Activated gamma-delta T cell treated with anti-CD3 and anti-CD28 coated beads, Interleukin-2, amount 50 U/mL, for 16 hours (primary cell): Measurements from ENCODE around the gene CDCA5.
A peak's percentile ranks its signal among the peaks of the same experiment; 100 is the strongest.

Source experiments
- DNase-seq: peaks from one replicate; pipeline ENCODE4 v3.0.0-alpha.2; 2020; ENCODE audit warnings: low read depth

CDCA5 gene

DNA sequence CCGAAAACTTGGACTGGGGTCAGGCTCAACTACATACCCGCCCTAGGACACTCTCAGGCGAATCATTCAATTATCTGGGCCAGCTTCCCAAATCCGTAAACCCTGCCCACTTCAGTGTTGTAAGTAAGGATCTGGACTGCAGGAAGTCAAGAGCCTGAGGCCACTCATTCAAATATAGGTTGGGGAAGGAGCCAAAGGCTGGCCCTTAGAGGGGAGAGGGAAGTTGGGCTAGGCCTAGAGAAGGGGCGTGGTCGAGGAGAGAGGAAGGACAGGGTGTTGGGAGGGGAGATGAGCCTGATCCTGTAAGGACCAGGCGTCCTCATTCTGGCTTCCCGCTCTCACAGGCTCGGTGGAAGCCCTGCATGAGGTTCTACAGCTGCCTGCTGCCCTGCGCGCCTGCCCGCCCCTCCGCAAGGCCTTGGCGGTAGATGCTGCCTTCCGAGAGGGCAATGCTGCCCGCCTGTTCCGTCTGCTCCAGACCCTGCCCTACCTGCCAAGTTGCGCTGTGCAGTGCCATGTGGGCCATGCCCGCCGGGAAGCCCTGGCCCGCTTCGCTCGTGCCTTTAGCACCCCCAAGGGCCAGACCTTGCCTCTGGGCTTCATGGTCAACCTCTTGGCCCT, 39.8 kb downstream of the CDCA5 start:
- no peak for DNase-seq

DNA sequence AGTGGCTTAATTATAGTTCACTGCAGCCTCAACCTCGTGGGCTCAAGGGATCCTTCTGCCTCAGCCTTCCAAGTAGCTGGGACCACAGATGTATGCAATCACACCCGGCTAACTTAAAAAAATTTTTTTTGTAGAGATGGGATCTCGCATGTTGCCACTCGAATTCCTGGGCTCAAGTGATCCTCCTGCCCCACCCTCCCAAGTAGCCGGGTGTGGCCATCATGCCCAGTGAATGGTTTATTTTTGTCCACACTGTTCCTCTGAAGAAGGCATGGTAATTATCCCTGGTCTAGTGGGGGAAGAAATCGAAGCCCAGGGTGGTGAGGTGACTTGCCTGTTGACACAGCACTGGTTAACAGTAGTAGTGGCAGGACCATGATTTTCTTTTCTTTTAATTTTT, 40.9 kb downstream of the CDCA5 start:
- DNase-seq, result no peak

DNA sequence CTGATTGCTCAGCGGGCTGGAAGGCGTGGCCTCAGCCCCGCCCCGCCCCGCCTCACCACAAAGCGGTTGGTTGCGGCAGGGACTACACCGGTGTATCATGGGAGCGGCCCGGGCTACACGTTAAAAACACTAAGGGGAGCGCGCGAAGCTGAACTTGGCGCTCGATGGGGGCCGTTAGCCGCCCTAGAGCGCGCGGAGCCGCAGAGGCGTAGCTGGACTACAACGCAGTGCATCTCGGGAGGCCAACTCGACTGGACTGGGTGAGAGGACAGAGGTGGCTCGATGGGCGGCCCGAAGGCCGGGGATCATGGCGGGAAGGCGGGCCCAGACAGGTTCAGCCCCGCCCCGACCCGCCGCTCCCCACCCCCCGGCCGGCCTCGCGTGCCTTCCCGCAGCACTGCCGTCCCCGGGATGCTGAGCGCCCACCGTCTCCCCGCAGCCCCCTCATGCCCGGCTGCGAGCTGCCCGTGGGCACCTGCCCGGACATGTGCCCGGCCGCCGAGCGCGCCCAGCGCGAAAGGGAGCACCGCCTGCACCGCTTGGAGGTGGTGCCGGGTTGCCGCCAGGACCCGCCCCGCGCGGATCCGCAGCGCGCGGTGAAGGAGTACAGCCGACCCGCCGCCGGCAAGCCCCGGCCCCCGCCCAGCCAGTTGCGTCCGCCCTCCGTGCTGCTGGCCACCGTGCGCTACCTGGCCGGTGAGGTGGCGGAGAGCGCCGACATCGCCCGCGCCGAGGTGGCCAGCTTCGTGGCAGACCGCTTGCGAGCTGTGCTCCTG, 42.8 kb downstream of the CDCA5 start, which contains the start of gene SAC3D1:
SAC3D1 (plus strand) TSS at position 364 of the 776 bp plus-strand sequence; CDS start at position 447, 83 bp downstream.
- peak; percentile 75 for DNase-seq

DNA sequence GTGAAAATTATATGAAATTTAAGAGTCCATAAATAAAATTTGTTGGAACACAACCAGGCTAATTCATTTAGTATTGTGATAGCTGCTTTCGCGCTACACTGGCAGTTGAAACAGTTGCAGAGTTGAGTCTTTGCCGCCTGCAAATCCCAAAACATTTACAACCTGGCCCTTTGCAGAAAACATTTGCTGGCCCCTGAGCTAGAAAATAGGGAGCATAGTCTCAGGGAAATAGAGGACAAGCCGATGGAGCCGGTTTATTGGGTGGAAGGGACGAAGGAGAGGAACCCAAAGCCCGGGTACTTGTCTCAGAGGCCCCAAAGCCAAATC, 43.4 kb downstream of the CDCA5 start:
- DNase-seq, result no peak

DNA sequence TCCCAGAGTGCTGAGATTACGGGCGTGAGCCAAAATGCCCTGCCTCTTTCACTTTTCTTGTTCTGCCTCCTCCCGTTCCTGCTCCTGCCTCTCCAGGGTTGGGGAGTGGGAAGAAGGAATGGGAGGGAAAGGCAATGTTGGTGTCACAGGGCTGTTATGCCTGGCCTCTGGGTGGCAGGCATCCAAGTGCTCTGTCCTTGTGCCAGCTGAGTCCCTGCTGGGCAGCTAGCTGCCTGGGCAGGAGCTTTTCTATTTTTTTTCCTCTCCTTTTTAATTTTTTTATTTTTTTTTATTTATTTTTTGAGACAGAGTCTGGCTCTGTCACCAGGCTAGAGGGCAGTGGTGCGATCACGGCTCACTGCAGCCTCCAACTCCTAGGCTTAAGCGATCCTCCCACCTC, 46.9 kb downstream of the CDCA5 start:
- DNase-seq, result no peak

- no peak for DNase-seq
These were observed 48.3 kb downstream of the CDCA5 start for GRCh38 chr11:65035579-65035978.

- DNase-seq, result no peak
These were observed 49.4 kb downstream of the CDCA5 start for GRCh38 chr11:65034423-65034822.

DNA sequence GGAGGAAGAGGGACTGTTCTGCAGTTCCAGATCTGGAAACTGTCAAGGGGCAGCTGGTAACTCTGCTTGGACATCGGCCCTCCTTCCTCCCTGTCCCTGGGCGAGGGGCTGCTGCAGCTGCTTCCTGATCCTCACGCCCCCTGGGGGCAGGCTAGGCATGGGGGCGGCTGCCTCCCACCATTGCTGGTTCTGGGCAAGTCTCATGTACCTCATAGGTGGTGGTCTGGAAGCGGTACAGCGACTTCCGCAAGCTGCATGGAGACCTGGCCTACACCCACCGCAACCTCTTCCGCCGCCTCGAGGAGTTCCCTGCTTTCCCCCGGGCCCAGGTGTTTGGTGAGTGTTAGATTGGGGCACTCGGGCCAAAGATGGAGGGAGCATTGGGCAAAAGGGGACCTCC, 51.6 kb downstream of the CDCA5 start:
- no peak for DNase-seq
